SK-N-DZ (cell line): ENCODE measurements around the gene RAB7A.

ENCODE experiments used
- DNase-seq: peaks from one replicate; pipeline ENCODE4 v3.0.0-alpha.2; 2015; ENCODE audit warnings: low spot score
- small RNA-seq, 2 experiments: library from RNA; depleted of rRNA; stranded (forward); fragments of <200 nt; gene quantifications; one replicate each; pipeline ENCODE3, GENCODE V24; 2014

Gene RAB7A

DNA sequence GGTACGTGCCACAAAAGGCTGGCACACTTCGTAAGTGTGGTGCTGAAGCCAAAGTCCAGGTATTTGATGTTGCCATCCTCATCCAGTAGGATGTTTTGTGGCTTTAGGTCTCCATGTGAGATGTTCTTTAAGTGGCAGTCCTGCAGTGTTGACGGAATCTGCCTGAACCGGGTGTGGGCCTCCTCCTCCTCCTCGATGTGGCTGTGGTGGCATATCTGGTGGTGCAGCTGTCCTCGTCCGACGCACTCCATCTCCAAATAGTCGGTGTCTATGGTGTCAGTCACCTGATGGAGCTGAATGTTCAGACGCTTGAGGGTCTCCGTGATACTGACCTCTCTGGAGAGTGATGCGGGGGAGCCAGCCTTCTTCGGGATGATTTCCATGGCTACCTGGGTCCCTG, 123.0 kb downstream of the RAB7A start:
- no peak for DNase-seq

GRCh38 chr3:128849911-128850455, 124.0 kb downstream of the RAB7A start:
- DNase-seq = peak; percentile 63

DNA sequence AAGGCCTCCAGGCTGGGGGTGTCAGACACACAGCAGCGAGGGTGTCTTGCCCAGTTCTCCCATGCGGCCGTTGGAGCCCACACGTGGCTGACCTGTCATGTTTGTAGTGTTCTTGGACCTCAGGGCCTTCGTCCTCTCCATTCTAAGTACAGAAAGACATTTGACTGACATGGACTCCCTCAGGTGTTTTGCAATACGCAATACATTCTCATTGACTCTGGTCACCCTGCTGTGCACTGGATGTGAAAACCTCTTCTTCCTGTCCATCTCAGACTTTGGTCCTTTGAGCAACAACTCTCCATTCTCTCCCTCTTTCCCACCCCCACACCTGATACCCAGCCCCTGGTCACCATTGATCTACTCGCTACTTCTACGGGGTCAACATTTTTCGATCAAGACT, 124.6 kb downstream of the RAB7A start:
- DNase-seq = no peak

DNA sequence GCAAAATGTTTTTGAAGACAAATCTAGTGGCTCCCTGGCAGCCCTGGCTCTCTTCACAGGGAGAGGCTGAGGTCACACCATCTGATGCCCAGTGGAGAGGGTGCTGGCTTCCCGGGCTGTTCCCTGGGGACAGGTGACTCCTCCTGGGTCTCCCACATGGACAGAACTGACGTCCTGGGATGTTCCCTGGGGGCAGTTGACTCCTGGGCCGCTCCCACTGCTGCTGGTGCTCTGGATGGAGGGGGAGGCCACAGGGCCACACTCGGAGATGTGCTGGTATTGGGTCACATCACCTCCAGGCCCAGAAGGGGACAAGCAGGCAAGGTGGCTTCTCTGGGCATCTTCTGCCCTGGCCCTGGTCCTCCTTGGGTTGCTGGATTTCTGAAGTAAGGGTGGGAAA, 125.6 kb downstream of the RAB7A start:
- DNase-seq = no peak

DNA sequence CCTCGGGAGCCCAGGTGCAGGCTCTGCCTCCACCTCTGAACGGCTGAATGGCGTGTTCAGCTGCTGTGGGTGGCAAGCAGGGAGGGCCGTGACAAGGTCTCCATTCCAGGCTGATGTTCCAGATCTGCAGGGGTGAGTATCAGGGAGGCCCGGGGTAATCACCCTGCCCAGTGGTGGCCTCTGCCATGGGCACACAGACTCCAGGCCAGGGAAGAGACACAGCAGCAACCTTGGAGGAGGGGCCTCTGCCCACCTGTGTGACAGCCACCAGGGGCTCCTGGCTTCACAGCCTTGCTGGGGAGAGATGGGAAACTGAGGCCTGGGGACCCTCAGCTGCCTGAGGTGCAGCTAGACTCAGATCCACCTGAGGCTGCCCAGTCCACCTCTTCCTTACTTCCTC, 127.8 kb downstream of the RAB7A start:
- no peak for DNase-seq

DNA sequence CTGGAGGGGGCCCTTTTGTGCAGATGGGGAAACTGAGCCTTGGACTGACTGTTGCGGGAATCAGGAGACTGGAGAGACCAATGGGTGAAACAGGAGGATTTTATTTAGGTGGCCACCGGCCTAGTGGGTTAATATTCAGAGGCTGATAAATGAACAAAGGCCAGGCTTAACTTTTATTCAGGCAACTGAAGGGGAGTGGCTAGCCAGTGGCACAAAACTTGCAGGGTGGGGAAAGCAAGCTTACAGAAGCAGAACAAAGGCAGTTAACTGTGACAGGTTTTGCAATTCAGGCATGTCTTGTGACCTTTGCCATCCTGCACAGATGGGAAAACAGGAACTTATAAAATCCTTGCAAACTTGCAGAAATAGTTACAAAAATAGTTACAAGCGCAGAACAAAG, 128.5 kb downstream of the RAB7A start:
- DNase-seq = no peak

DNA sequence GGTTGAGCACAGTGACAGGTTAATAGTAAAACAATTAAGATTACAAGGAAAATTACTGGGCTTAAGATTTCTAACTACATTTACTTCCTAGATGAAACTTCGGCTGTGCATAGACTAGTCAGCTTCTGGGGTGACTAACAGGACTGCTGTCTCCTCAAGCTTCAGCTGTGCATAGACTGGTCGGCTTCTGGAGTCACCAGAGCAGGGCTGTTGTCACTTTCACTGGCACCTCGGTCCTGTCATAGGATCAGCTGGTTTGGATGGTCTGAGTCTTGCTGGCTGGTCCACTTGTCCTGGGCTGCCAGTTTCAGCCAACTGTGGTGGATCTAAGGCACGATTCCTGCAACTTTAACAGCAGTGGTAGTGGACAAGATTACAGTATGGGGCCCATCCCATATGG, 129.6 kb downstream of the RAB7A start:
- DNase-seq = no peak

GRCh38 chr3:128858167-128858566, 132.2 kb downstream of the RAB7A start:
- no peak for DNase-seq

DNA sequence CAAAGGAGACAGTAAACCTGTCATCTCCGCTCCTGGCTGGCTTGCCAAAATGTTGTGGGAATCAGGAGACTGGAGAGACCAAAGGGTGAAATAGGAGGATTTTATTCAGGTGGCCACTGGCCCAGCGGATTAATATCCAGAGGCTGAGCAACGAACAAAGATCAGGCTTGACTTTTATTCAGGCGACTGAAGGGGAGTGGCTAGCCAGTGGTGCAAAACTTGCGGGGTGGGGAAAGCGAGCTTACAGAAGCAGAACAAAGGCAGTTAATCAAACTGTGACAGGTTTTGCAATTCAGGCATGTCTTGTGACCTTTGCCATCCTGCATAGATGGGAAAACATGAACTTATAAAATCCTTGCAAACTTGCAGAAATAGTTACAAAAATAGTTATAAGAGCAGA, 133.6 kb downstream of the RAB7A start:
- no peak for DNase-seq

GRCh38 chr3:128861491-128861890, 135.5 kb downstream of the RAB7A start:
- DNase-seq = no peak

- DNase-seq = no peak
Measured at GRCh38 chr3:128863560-128863959, 137.6 kb downstream of the RAB7A start.

Small RNA genes within 50 kb of the gene (small RNA-seq; reads per million reads assigned to genes)
- 0 to 0.13 reads per million in 2 experiments for gene RF00399
